Activated T-helper 1 cell treated with anti-CD3 and anti-CD28 coated beads, Interleukin-12 subunit alpha, Interleukin-12 subunit beta, Interleukin-2, Interleukin-4 antibody, amounts not matched to agents 30 ng/mL and 10 ng/mL and 1 ng/mL, durations not matched to agents 14 hours and 24 hours and 36 hours (primary cell): ENCODE measurements around the gene SPATA2L. TPM values are rescaled to one million over a fixed set of nuclear protein-coding genes. Genes with fewer than 3 reads are reported as not detected.

Experiments used
- DNase-seq: peaks from one replicate; pipeline ENCODE4 v3.0.0; 2021; ENCODE audit warnings: low spot score
- H3K27ac Mint-ChIP-seq: one replicate; pipeline ENCODE4 v1.8.0; 2021; ENCODE audit warnings: mild to moderate bottlenecking, mixed read lengths
- H3K27me3 Mint-ChIP-seq: one replicate; pipeline ENCODE4 v1.8.0; 2022; ENCODE audit warnings: mild to moderate bottlenecking, moderate library complexity, mixed read lengths; ENCODE audit not compliant: insufficient read depth
- H3K36me3 Mint-ChIP-seq: one replicate; pipeline ENCODE4 v1.8.0; 2021; ENCODE audit warnings: low read depth, mixed read lengths
- H3K4me1 Mint-ChIP-seq: one replicate; pipeline ENCODE4 v1.8.0; 2021; ENCODE audit warnings: low read depth, mixed read lengths
- H3K4me3 Mint-ChIP-seq: one replicate; pipeline ENCODE4 v1.8.0; 2021; ENCODE audit warnings: mild to moderate bottlenecking, moderate library complexity, mixed read lengths
- H3K9me3 Mint-ChIP-seq: one replicate; pipeline ENCODE4 v1.8.0; 2021; ENCODE audit warnings: mixed read lengths
- intact Hi-C: fragments of 100-400 bp; cut with micrococcal nuclease; formaldehyde crosslinking; loops from one replicate; pipeline ENCODE4 v1.15.1; 2024
- total RNA-seq: library from RNA; stranded (reverse); gene quantifications from 2 replicates; pipeline ENCODE4 v1.2.3, GENCODE V29; 2022

The SPATA2L gene
- total RNA-seq, 1 donor from 2014 or later = 15.2 TPM

DNA sequence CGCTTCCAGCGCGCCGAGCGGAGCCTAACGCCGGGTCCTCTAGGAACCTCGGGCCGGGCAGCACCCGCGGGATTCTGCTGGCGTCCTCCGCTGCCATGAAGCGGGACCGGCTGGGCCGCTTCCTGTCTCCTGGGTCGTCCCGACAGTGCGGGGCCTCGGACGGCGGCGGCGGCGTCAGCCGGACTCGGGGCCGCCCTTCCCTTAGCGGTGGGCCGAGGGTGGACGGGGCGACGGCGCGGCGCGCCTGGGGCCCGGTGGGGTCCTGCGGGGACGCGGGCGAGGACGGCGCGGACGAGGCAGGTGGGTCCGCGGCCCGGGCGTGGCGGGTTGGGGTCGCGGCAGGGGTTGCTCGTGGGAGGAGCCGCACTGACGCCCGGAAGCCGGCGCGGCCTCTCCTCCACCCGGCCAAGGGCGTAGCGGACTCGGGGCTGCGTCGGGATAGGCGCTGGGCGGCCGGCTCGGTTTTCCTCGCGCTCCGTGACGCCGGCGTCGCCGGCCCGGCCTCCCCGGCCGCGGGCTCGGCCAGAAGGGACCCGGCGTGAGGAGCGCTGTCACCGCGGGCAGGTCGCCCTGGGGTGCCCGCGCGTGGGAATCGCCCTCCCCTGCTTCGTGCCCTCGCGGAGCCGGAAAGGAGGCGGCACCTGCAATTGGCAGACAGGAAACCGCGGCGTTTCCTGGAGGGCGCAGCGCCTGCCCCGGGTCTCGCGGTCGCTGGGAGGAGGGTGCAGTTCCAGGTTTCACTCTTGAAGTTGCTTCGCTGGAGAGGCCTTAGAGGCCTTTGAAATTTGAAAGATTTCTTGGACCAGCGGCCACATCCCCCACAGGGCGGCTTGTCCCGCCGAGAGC lies 20.3 kb upstream of the SPATA2L start:
- H3K9me3 Mint-ChIP-seq = no peaks in the 10 kb centered on the region
- H3K27me3 Mint-ChIP-seq = no peaks in the 10 kb centered on the region
- peak overlapping the region; percentile 95 for H3K4me3 Mint-ChIP-seq
- intact Hi-C loops = loop anchor here (1.0 to 10.0 kb wide), 8 partner anchors 10 to 477 kb away; partner anchors contain the start of genes CHMP1A, FANCA, SPATA33 and SPIRE2
- peaks cover 27% of the 10 kb centered on the region for H3K36me3 Mint-ChIP-seq
- peaks cover 32% of the 10 kb centered on the region for H3K4me1 Mint-ChIP-seq
- DNase-seq = peak; percentile 78
- H3K27ac Mint-ChIP-seq = peak overlapping the region; percentile 34

DNA sequence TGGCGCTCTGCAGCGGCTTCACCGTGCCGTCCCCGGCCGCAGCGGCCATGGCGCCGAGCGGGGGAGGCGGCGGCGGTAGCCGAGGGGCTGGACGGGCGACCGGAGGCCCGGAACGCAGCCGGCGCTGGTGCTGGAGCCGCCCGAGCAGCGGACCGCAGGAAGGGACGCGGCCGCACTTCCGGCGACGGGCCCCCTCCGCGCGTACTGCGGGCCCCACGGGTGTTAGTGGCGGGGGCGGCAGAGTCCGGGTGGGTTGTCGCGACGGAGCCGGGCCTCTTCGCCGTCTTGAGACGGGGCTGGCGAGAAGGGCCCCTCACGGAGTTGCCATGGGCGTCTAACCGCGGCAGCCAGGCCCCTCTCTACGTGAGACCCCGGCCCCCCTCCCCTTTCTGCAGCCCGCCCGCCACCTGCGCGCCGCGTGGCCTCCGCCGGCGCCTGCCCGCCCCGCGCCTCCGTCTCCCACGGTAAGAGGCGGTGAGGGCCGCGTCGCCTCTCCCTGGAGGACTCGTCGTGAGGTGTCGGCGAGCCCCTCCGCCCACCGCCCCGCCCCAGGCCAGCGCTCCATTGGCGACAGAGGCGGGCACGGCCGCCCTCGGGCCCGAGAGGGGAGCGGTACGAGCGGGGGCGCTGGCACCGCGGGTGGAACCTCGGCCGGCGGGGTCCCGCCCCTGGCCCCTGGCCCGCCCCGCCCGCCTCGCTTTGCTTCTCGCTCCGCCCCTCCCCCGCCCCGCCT lies 19.5 kb upstream of the SPATA2L start, which contains the start of the genes VPS9D1 and ZNF276:
VPS9D1 (minus strand) TSS at position 86 of the 733 bp plus-strand sequence; CDS start at position 49, 37 bp downstream.
ZNF276 (plus strand) TSS at position 725 of the 733 bp plus-strand sequence. CDS start 104 bp downstream, outside the sequence.
- Mint-ChIP-seq H3K9me3 (no peaks in the 10 kb centered on the region), H3K4me1 (peaks cover 32% of the 10 kb centered on the region), H3K27me3 (no peaks in the 10 kb centered on the region), H3K4me3 (peak within 1 kb of the TSS; percentile 95), H3K36me3 (peaks cover 26% of the 10 kb centered on the region), H3K27ac (peak within 1 kb of the TSS; percentile 95)
- DNase-seq = peak; percentile 73
- intact Hi-C loops = loop anchor here (1.0 to 10.0 kb wide), 5 partner anchors 10 to 476 kb away; partner anchors contain the start of genes FANCA and TUBB3

DNA sequence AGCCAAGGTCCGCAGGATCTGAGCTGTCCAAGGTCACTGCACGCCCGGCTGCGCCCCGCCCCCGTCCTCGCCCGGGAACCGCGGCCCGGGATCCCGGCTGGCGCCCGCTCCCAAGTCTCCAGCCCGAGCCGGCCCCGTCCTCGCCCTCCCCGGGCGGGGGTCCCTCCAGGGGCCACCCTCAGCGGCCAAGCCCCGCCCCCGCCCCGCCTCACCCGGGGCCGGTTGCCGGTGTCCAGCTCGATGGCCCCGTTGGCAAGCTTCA lies 19.0 kb upstream of the SPATA2L start:
- peaks cover 26% of the 10 kb centered on the region for H3K36me3 Mint-ChIP-seq
- peak overlapping the region; percentile 72 for H3K27ac Mint-ChIP-seq
- peaks cover 32% of the 10 kb centered on the region for H3K4me1 Mint-ChIP-seq
- no peaks in the 10 kb centered on the region for H3K9me3 Mint-ChIP-seq
- H3K27me3 Mint-ChIP-seq = no peaks in the 10 kb centered on the region
- intact Hi-C loops = loop anchor here (5.0 to 10.0 kb wide), 2 partner anchors 202 to 476 kb away; partner anchors contain the start of gene TUBB3
- H3K4me3 Mint-ChIP-seq = peak overlapping the region; percentile 82
- no peak for DNase-seq

DNA sequence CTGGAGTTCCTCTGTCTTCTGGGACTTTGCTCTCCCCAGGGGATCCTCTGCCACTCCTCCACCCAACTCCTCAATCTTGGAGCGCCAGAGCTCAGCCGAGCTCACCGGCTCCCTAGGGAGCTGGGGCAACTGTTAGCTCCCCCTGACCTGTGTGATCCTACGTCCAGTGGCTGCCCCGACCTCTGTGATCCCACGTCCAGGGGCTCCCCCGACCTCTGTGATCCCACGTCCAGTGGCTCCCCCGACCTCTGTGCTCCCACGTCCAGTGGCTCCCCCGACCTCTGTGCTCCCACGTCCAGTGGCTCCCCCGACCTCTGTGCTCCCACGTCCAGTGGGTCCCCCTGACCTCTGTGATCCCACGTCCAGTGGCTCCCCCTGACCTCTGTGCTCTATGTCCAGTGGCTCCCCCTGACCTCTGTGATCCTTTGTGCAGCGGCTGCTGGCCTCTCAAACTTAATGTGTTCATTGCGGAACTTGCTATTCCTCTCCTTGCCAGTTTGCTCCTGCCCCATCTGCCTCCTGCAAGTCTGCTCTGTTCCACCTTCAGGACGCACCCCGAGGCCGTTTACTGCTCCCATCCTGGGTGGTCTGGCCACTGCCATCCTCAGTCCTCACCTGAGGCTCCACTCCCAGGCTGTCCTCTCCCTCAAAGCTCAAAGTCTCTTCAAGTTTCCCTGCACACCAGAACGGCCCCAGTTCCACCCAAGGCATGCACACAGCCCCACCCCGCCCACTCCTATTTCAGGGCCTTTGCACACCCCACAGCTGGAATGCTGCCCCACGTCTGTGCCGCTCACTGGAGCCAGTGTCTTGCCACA lies 16.4 kb upstream of the SPATA2L start:
- no peak overlapping the region for H3K4me3 Mint-ChIP-seq
- H3K27me3 Mint-ChIP-seq = no peaks in the 10 kb centered on the region
- H3K9me3 Mint-ChIP-seq = no peaks in the 10 kb centered on the region
- H3K36me3 Mint-ChIP-seq = peaks cover 27% of the 10 kb centered on the region
- peaks cover 22% of the 10 kb centered on the region for H3K4me1 Mint-ChIP-seq
- DNase-seq = no peak
- intact Hi-C loops = no loop called here
- no peak overlapping the region for H3K27ac Mint-ChIP-seq

DNA sequence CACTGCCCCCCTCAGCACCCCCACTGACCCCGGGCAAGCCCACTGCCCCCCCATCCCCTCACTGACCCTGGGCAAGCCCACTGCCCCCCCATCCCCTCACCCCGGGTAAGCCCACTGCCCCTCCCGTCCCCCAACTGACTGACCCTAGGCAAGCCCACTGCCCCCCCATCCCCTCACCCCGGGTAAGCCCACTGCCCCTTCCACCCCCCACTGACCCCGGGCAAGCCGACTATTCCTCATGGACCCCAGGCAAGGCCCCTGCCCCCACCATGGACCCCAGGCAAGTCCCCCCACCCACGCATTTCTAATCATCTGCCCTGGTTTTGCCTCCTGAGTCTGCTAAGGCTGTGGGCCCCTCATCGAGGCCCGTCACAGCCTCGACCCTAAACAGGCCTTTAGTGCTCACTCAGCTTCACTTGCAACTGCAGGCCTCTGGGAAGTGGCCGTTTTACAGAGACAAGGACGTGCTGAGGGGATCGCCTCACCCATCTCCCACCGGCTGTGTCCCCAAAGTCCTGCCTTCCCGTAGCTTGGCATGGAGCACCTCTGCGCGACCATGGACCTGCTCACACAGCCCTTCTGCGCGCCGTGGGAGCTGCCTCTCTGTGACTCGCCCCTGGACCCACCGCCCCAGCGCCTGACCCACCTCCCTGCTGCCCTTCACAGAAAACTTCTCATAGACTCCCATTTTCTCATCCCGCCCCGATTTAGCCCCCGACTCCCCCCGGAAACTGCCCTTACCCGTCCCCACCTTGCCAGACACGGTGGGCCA lies 15.6 kb upstream of the SPATA2L start:
- H3K4me3 Mint-ChIP-seq = no peak overlapping the region
- peaks cover 23% of the 10 kb centered on the region for H3K36me3 Mint-ChIP-seq
- H3K27ac Mint-ChIP-seq = no peak overlapping the region
- H3K9me3 Mint-ChIP-seq = no peaks in the 10 kb centered on the region
- H3K4me1 Mint-ChIP-seq = peaks cover 17% of the 10 kb centered on the region
- intact Hi-C loops = no loop called here
- no peak for DNase-seq
- no peaks in the 10 kb centered on the region for H3K27me3 Mint-ChIP-seq

DNA sequence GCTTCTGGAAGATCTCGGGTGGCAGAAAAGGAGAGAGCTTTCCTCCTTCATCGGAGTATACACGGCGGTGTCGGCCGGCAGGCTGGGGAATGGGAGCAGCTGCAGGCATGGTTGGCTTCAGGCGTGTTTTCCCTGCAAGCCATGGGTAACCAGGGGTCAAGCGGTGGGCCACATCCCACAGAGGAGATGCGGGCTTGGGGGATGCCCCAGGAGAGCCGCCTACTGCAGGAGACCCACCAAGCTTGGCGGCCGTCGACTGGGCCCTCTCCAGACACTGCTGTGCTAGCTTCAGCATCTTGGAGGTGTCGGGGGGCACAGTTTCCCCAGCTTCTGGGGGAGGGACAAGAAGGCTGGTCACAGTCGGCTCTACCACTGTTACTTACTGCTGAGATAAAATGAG lies 15.0 kb upstream of the SPATA2L start:
- no peak overlapping the region for H3K27ac Mint-ChIP-seq
- intact Hi-C loops = no loop called here
- H3K4me1 Mint-ChIP-seq = peaks cover 17% of the 10 kb centered on the region
- H3K9me3 Mint-ChIP-seq = no peaks in the 10 kb centered on the region
- H3K27me3 Mint-ChIP-seq = no peaks in the 10 kb centered on the region
- H3K36me3 Mint-ChIP-seq = peaks cover 23% of the 10 kb centered on the region
- no peak overlapping the region for H3K4me3 Mint-ChIP-seq
- DNase-seq = no peak

DNA sequence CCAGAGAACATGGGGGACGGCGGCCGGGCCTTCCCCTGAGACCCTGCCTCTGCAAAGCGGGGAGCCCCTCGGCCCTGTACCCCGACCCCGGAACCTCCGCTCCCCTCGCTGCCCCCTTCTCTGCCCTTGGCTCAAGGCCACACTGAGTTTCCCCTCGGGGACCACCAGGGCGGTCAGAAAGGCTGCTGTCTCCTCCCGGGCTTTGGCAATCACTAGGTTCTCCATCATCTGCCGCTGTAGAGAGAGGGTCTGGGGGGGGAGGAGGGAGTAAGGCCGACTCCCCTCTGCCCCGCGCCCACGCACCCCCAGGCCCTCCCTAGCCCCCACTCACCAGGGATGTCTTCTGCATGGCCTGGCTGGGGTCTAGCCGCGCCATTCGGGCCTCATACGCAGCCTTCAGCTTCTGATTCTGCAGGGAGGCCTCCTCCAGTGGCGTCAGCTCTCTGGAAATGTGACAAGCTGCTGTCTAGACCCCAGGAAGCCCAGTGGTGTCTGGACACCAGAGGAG lies 10.8 kb upstream of the SPATA2L start:
- intact Hi-C loops = no loop called here
- peak overlapping the region; percentile 81 for H3K4me3 Mint-ChIP-seq
- no peak overlapping the region for H3K27ac Mint-ChIP-seq
- no peaks in the 10 kb centered on the region for H3K9me3 Mint-ChIP-seq
- peaks cover 12% of the 10 kb centered on the region for H3K36me3 Mint-ChIP-seq
- no peaks in the 10 kb centered on the region for H3K4me1 Mint-ChIP-seq
- no peaks in the 10 kb centered on the region for H3K27me3 Mint-ChIP-seq
- DNase-seq = no peak

DNA sequence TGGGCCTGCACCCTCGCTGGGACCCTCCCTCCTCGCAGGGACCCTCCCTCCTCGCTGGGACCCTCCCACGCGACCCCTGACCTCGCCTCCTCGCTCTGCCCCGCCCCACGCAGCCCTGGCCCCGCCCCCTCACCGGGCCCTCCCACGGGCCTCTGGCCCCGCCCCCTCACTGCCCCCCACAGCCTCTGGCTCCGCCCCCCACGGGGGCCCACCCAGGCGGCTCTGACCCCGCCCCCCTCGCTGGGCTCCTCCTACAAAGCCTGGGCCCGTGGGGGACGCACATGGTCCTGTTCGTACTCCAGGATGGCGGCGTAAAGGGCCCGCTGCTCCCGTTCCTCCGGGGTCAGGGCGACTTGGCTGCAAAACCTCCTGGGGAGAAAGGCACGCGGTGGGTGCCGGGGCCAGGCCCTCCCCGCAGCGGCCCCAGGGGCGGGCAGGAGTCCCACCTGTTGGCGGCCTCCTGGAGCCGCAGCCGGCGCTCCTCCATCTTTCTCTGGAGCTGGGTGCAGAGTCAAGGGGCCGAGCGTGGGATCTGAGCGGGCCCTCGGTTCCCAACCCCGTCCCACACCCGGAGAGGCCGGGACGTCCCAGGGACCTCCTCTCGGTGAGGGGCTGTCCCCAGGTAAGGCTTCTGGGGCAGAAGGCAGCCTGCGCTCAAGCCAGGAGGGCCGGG lies 10.2 kb upstream of the SPATA2L start:
- Mint-ChIP-seq H3K4me1 (no peaks in the 10 kb centered on the region), H3K27me3 (no peaks in the 10 kb centered on the region), H3K36me3 (peaks cover 9% of the 10 kb centered on the region), H3K27ac (no peak overlapping the region), H3K4me3 (peak overlapping the region; percentile 81), H3K9me3 (no peaks in the 10 kb centered on the region)
- intact Hi-C loops = loop anchor here (1.0 kb wide), 3 partner anchors 9 to 25 kb away; partner anchors contain the start of genes CDK10 and ZNF276
- peak; percentile 57 for DNase-seq

DNA sequence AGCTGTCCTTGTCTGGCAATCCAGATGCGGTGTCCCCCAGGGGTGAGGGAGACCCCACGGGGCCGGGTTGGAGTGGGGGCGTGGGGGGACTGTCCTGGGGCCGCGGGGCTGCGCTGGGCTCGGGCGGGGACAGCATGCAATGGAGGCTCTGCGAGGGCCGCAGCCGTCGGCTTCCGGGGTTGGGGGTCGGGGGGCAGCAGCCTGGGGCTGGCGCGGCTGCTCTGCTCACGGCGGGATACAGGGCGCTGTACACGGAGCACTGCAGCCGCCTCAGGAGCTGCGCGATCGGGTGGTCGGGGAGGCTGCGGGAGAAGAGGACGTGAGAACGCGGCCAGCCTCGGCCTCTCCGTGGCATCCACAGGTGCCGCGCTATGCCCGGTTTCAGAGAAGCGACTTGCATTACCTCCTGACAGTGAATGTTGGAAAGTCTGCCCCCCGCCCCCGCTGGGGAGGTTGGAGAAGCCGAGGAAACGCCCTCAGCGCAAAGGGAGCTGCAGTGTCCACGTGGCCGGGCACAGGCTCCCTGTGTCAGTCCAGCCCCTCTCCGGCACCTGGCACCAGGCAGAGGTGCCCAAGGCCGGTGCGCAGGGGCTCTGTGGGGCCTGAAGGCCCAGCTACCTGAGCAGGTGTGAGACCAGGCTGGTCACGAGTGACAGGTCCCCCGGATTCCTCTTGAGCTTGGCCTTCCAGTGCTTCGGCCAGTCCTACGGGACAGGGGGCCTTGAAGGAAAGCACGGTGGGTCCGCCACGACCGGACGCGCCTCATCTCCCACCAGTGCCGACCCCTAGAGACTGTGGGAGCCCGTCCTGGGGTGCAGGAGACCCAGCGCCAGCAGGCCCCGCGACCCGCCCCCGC lies 9.4 kb upstream of the SPATA2L start:
- intact Hi-C loops = loop anchor here (1.0 kb wide), 3 partner anchors 9 to 25 kb away; partner anchors contain the start of genes CDK10 and ZNF276
- H3K9me3 Mint-ChIP-seq = no peaks in the 10 kb centered on the region
- no peaks in the 10 kb centered on the region for H3K27me3 Mint-ChIP-seq
- no peak overlapping the region for H3K27ac Mint-ChIP-seq
- no peak overlapping the region for H3K4me3 Mint-ChIP-seq
- peaks cover 4% of the 10 kb centered on the region for H3K4me1 Mint-ChIP-seq
- peaks cover 9% of the 10 kb centered on the region for H3K36me3 Mint-ChIP-seq
- no peak for DNase-seq

DNA sequence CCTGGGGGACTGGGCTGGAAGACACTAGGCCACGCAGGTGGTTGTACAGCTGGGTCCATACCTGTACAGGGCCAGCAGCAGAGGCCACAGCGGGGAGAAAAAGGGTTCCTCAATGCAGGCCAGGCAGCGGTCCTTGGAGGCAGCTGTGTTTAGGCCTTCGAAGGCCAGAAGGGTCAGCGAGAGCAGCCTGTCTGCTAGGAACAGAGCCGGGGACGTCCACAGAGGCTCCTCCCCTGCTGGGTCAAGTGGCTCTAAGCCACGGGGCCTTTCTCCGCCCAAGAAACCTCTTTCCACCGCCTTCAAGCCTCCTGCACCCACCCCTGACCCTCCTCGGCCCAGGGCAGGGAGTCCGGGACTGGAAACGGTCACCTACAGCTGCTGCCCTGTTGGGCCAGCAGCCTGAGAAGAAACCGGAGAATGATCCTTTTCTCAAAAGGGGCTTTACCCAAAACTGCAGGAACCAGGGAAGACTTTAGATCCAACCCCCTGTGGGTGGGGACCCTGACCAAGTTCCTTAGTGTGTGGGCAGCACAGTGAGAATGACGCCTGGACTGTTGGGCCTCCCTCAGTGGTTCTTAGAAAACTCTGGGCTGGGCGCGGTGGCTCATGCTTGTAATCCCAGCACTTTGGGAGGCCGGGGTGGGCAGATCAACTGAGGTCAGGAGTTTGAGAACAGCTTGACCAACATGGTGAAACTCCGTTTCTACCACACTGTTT lies 8.4 kb upstream of the SPATA2L start:
- Mint-ChIP-seq H3K27me3 (no peaks in the 10 kb centered on the region), H3K36me3 (peaks cover 8% of the 10 kb centered on the region), H3K27ac (no peak overlapping the region), H3K4me1 (peaks cover 7% of the 10 kb centered on the region), H3K4me3 (peak overlapping the region; percentile 70), H3K9me3 (no peaks in the 10 kb centered on the region)
- intact Hi-C loops = no loop called here
- no peak for DNase-seq
